PC-9 (cell line): ENCODE measurements around the gene HCST.
"Not testable (repeated sequence)": the region's sequence is repeated elsewhere in the genome, so short reads cannot be mapped to it uniquely, and the experiment has no call there.

Experiments used
- EZH2 ChIP-seq: fragments of 200-600 bp; sonication (generic); IDR thresholded peaks from 2 replicates; pipeline ENCODE4 v1.8.0; 2017; ENCODE audit warnings: antibody characterized with exemption, low read depth
- TF ChIP-seq, protein P1 (sequence below): fragments of 200-600 bp; sonication (generic); conservative IDR thresholded peaks from 2 replicates; pipeline ENCODE4 v1.6.1; 2017; ENCODE audit warnings: mixed run types, antibody characterized with exemption, mild to moderate bottlenecking, moderate library complexity

DNA sequence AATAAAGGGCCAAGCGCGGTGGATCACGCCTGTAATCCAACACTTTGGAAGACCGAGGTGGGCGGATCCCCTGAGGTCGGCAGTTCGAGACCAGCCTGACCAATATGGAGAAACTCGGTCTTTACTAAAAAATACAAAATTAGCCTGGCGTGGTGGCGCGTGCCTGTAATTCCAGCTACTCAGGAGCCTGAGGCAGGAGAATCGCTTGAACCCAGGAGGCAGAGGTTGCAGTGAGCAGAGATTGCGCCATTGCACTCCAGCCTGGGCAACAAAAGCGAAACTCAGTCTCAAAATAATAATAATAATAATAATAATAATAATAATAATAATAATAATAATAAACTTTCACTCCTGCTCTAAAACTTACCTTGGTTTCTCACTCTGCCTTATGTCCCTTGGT is 8.0 kb downstream of the HCST start:
- TF ChIP-seq, protein P1, sequence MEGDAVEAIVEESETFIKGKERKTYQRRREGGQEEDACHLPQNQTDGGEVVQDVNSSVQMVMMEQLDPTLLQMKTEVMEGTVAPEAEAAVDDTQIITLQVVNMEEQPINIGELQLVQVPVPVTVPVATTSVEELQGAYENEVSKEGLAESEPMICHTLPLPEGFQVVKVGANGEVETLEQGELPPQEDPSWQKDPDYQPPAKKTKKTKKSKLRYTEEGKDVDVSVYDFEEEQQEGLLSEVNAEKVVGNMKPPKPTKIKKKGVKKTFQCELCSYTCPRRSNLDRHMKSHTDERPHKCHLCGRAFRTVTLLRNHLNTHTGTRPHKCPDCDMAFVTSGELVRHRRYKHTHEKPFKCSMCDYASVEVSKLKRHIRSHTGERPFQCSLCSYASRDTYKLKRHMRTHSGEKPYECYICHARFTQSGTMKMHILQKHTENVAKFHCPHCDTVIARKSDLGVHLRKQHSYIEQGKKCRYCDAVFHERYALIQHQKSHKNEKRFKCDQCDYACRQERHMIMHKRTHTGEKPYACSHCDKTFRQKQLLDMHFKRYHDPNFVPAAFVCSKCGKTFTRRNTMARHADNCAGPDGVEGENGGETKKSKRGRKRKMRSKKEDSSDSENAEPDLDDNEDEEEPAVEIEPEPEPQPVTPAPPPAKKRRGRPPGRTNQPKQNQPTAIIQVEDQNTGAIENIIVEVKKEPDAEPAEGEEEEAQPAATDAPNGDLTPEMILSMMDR: not testable (repeated sequence)
- not testable (repeated sequence) for TF ChIP-seq EZH2
